Nephron (organoid): Measurements from ENCODE around the gene NAB2.

Experiments
- H3K27ac Mint-ChIP-seq, 3 experiments: 2 replicates each; pipeline ENCODE4 v1.8.0; 2020; ENCODE audit warnings: mixed read lengths in 3 of 3, mild to moderate bottlenecking in 2 of 3, moderate library complexity in 1 of 3
- H3K27me3 Mint-ChIP-seq: 2 replicates; pipeline ENCODE4 v1.8.0; 2021; ENCODE audit warnings: low read depth, mild to moderate bottlenecking, moderate library complexity, mixed read lengths
- H3K36me3 Mint-ChIP-seq: 2 replicates; pipeline ENCODE4 v1.8.0; 2020; ENCODE audit warnings: low read depth, mixed read lengths
- H3K4me1 Mint-ChIP-seq: 2 replicates; pipeline ENCODE4 v1.8.0; 2020; ENCODE audit warnings: mixed read lengths
- H3K4me3 Mint-ChIP-seq, 3 experiments: 2 replicates each; pipeline ENCODE4 v1.8.0; 2020; ENCODE audit warnings: mild to moderate bottlenecking in 3 of 3, mixed read lengths in 3 of 3, moderate library complexity in 2 of 3
- H3K9me3 Mint-ChIP-seq: 2 replicates; pipeline ENCODE4 v1.8.0; 2020; ENCODE audit warnings: mixed read lengths
- CTCF ChIP-seq, 3 experiments: fragments of 200-600 bp; sonication (generic); IDR thresholded peaks; one replicate each; pipeline ENCODE4 v1.5.0; 2021; ENCODE audit warnings: antibody characterized with exemption in 3 of 3; ENCODE audit not compliant: unreplicated experiment in 3 of 3

NAB2 gene

GRCh38 chr12:57088354-57089270 lies at the start of gene NAB2:
NAB2 (plus strand) TSS chr12:57089114; CDS start chr12:57089272, 158 bp downstream.
- peaks cover 26% of the 10 kb centered on the region for H3K36me3 Mint-ChIP-seq
- H3K9me3 Mint-ChIP-seq, result no peaks in the 10 kb centered on the region
- peak within 1 kb of the TSS; percentile 100 for H3K27ac Mint-ChIP-seq
- peaks cover 60% of the 10 kb centered on the region for H3K4me1 Mint-ChIP-seq
- peak within 1 kb of the TSS; percentile 92 to 98 (median 98) for H3K4me3 Mint-ChIP-seq
- no peaks in the 10 kb centered on the region for H3K27me3 Mint-ChIP-seq
- no peak for TF ChIP-seq CTCF (IDR thresholded peaks at IDR 0.05; ENCODE audit: unreplicated experiment in 3 of 3)

GRCh38 chr12:57040211-57040610 lies 48.7 kb upstream of the NAB2 start:
- H3K9me3 Mint-ChIP-seq, result no peaks in the 10 kb centered on the region
- peaks cover 5% of the 10 kb centered on the region for H3K4me1 Mint-ChIP-seq
- H3K36me3 Mint-ChIP-seq, result no peaks in the 10 kb centered on the region
- H3K4me3 Mint-ChIP-seq, result no peak overlapping the region
- H3K27me3 Mint-ChIP-seq, result peaks cover 23% of the 10 kb centered on the region
- H3K27ac Mint-ChIP-seq, result no peak overlapping the region
- no peak for TF ChIP-seq CTCF (IDR thresholded peaks at IDR 0.05; ENCODE audit: unreplicated experiment in 3 of 3)

GRCh38 chr12:57040750-57041149 lies 48.2 kb upstream of the NAB2 start:
- H3K4me3 Mint-ChIP-seq, result no peak overlapping the region
- peaks cover 22% of the 10 kb centered on the region for H3K27me3 Mint-ChIP-seq
- H3K4me1 Mint-ChIP-seq, result peaks cover 5% of the 10 kb centered on the region

GRCh38 chr12:57042695-57043094 lies 46.2 kb upstream of the NAB2 start:
- Mint-ChIP-seq H3K27ac (no peak overlapping the region), H3K4me1 (peaks cover 24% of the 10 kb centered on the region), H3K4me3 (no peak overlapping the region), H3K36me3 (no peaks in the 10 kb centered on the region), H3K9me3 (no peaks in the 10 kb centered on the region), H3K27me3 (peaks cover 23% of the 10 kb centered on the region)
- no peak for TF ChIP-seq CTCF (IDR thresholded peaks at IDR 0.05; ENCODE audit: unreplicated experiment in 3 of 3)

More at GRCh38 chr12:57040750-57041149, 48.2 kb upstream of the NAB2 start:
- no peak for TF ChIP-seq CTCF (IDR thresholded peaks at IDR 0.05; ENCODE audit: unreplicated experiment in 3 of 3)
- Mint-ChIP-seq H3K9me3 (no peaks in the 10 kb centered on the region), H3K27ac (no peak overlapping the region), H3K36me3 (no peaks in the 10 kb centered on the region)

GRCh38 chr12:57044468-57044867 lies 44.4 kb upstream of the NAB2 start:
- H3K36me3 Mint-ChIP-seq, result no peaks in the 10 kb centered on the region
- no peak overlapping the region for H3K27ac Mint-ChIP-seq
- peaks cover 27% of the 10 kb centered on the region for H3K4me1 Mint-ChIP-seq
- TF ChIP-seq CTCF (IDR thresholded peaks at IDR 0.05; ENCODE audit: unreplicated experiment in 3 of 3), result no peak
- H3K9me3 Mint-ChIP-seq, result no peaks in the 10 kb centered on the region
- no peak overlapping the region for H3K4me3 Mint-ChIP-seq
- H3K27me3 Mint-ChIP-seq, result peaks cover 19% of the 10 kb centered on the region

GRCh38 chr12:57044889-57045288 lies 44.0 kb upstream of the NAB2 start:
- Mint-ChIP-seq H3K9me3 (no peaks in the 10 kb centered on the region), H3K27me3 (peaks cover 24% of the 10 kb centered on the region)
- TF ChIP-seq CTCF (IDR thresholded peaks at IDR 0.05; ENCODE audit: unreplicated experiment in 3 of 3), result no peak

More at GRCh38 chr12:57044889-57045288, 44.0 kb upstream of the NAB2 start:
- Mint-ChIP-seq H3K27ac (no peak overlapping the region), H3K36me3 (no peaks in the 10 kb centered on the region), H3K4me3 (no peak overlapping the region), H3K4me1 (peaks cover 27% of the 10 kb centered on the region)
